Ovary (tissue), 3 donors: Measurements from ENCODE around the gene NAA10.

Experiments used
- EP300 ChIP-seq: sonication (generic); formaldehyde crosslinking; IDR thresholded peaks from one replicate; pipeline ENCODE4 v1.6.1; 2017; ENCODE audit warnings: antibody characterized with exemption
- POLR2A ChIP-seq: fragments of 450-650 bp; IDR thresholded peaks from one replicate; pipeline ENCODE4 v1.6.1; 2017; ENCODE audit warnings: antibody characterized with exemption, mild to moderate bottlenecking, moderate library complexity
- TF ChIP-seq, protein P1 (sequence below), 3 donors: fragments of 450-650 bp in 2 of 3; fragments of 200-600 bp in 1 of 3; IDR thresholded peaks; one replicate each; pipeline versions ENCODE4 v1.5.1 to v1.8.0; 2016 to 2022; ENCODE audit warnings: antibody characterized with exemption in 3 of 3, mild to moderate bottlenecking in 1 of 3
- donor health status: DM: no; HTN: no; CAD: no.

DNA sequence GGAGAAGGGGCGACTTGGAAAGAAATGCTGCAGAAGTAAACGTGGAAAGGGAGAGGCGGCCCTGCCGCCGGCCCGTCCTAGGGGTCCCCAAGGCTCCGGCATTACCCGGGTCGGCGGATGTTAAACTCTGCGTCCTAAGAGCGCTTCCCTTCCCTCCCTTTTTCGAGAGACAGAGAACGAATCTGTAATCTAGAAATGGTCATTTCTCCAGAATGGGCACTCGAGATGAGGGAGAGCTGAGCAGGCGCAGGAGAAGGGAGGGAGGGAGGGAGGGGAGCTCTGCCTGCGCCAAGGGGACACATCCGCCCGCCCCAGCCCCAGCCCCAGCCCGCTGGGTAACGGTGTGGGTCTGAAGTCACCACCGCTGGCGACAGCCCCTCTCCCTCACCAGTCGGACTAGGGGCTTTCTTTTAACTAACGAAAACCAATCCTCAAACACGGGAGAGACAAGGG is 35.1 kb upstream of the NAA10 start:
- no peak for TF ChIP-seq POLR2A
- TF ChIP-seq, protein P1, sequence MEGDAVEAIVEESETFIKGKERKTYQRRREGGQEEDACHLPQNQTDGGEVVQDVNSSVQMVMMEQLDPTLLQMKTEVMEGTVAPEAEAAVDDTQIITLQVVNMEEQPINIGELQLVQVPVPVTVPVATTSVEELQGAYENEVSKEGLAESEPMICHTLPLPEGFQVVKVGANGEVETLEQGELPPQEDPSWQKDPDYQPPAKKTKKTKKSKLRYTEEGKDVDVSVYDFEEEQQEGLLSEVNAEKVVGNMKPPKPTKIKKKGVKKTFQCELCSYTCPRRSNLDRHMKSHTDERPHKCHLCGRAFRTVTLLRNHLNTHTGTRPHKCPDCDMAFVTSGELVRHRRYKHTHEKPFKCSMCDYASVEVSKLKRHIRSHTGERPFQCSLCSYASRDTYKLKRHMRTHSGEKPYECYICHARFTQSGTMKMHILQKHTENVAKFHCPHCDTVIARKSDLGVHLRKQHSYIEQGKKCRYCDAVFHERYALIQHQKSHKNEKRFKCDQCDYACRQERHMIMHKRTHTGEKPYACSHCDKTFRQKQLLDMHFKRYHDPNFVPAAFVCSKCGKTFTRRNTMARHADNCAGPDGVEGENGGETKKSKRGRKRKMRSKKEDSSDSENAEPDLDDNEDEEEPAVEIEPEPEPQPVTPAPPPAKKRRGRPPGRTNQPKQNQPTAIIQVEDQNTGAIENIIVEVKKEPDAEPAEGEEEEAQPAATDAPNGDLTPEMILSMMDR (IDR thresholded peaks at IDR 0.05): no peak
- TF ChIP-seq EP300: no peak
